GM12878 (cell line): ENCODE data around the gene CCDC181.

Experiments
- BACH1 ChIP-seq: fragments of 450-650 bp; IDR thresholded peaks from 2 replicates; pipeline ENCODE4 v1.6.1; 2017; ENCODE audit warnings: mild to moderate bottlenecking, borderline replicate concordance
- CTCF ChIP-seq, 3 experiments: IDR thresholded peaks in 2 of 3; conservative IDR thresholded peaks in 1 of 3; 2 replicates each; pipeline ENCODE4 v1.5.1; 2011; ENCODE audit warnings: low read depth in 3 of 3, low read length in 3 of 3, mild to moderate bottlenecking in 3 of 3, control low read depth in 2 of 3, moderate library complexity in 2 of 3, inconsistent platforms in 1 of 3, mixed read lengths in 1 of 3; ENCODE audit not compliant: control insufficient read depth in 2 of 3, insufficient read depth in 1 of 3; ENCODE audit errors: extremely low read depth in 1 of 3
- CUX1 ChIP-seq: IDR thresholded peaks from 2 replicates; pipeline ENCODE4 v1.6.1; 2012; ENCODE audit warnings: improper control_type of control experiment, low read depth, low read length; ENCODE audit not compliant: insufficient replicate concordance
- E4F1 ChIP-seq: fragments of 450-650 bp; IDR thresholded peaks from 2 replicates; pipeline ENCODE4 v1.6.1; 2018; ENCODE audit warnings: borderline replicate concordance, mild to moderate bottlenecking; ENCODE audit not compliant: partially characterized antibody
- EZH2 ChIP-seq: IDR thresholded peaks from 2 replicates; pipeline ENCODE4 v1.6.1; 2012; ENCODE audit warnings: low read depth, mild to moderate bottlenecking, control low read depth, inconsistent platforms, low read length, borderline replicate concordance; ENCODE audit not compliant: control insufficient read depth
- PKNOX1 ChIP-seq: fragments of 450-650 bp; IDR thresholded peaks from 2 replicates; pipeline ENCODE4 v1.6.1; 2016; ENCODE audit warnings: mild to moderate bottlenecking
- PRDM15 ChIP-seq: fragments of 450-650 bp; formaldehyde crosslinking; IDR thresholded peaks from 2 replicates; pipeline ENCODE4 v1.4.0; 2020; ENCODE audit warnings: mild to moderate bottlenecking, moderate library complexity
- REST ChIP-seq: IDR thresholded peaks from 2 replicates; pipeline ENCODE4 v1.6.1; 2012; ENCODE audit warnings: mild to moderate bottlenecking, low read depth, low read length
- SIX5 ChIP-seq: IDR thresholded peaks from 2 replicates; pipeline ENCODE4 v1.6.1; 2011; ENCODE audit warnings: mild to moderate bottlenecking, low read depth, low read length, moderate library complexity; ENCODE audit not compliant: severe bottlenecking
- TCF12 ChIP-seq: IDR thresholded peaks from 2 replicates; pipeline ENCODE4 v1.6.1; 2011; ENCODE audit warnings: low read depth, mild to moderate bottlenecking, low read length
- ZBTB11 ChIP-seq: fragments of 450-650 bp; formaldehyde crosslinking; IDR thresholded peaks from 2 replicates; pipeline ENCODE4 v1.5.0; 2022; ENCODE audit warnings: mild to moderate bottlenecking, missing genetic modification characterization

GRCh38 chr1:169361281-169361680, 66.0 kb downstream of the CCDC181 start:
- TF ChIP-seq TCF12 (no peak), PKNOX1 (no peak), ZBTB11 (CRISPR knock-in tag) (no peak), E4F1 (no peak), PRDM15 (CRISPR knock-in tag) (no peak), SIX5 (no peak), REST (no peak), BACH1 (no peak), CTCF (IDR thresholded peaks at IDR 0.05 in 2 of 3, conservative IDR thresholded peaks at IDR 0.05 in 1 of 3; ENCODE audit: control insufficient read depth in 2 of 3, extremely low read depth in 1 of 3, insufficient read depth in 1 of 3, low read depth in 3 of 3, low read length in 3 of 3) (no peak), CUX1 (no peak), EZH2 (no peak)
